GM19099 (cell line): Measurements from ENCODE around the gene ULK4.

ENCODE experiments used
- POLR2A ChIP-seq: IDR thresholded peaks from 3 replicates; pipeline ENCODE4 v1.6.1; 2011; ENCODE audit warnings: low read depth; ENCODE audit not compliant: insufficient read length; ENCODE audit errors: extremely low read depth

ULK4 gene

GRCh38 chr3:41224120-41224806, 737.6 kb downstream of the ULK4 start:
- TF ChIP-seq POLR2A, result no peak

- no peak for TF ChIP-seq POLR2A
Observed at GRCh38 chr3:41223691-41224090, 738.2 kb downstream of the ULK4 start.

GRCh38 chr3:41223078-41223477, 738.8 kb downstream of the ULK4 start:
- no peak for TF ChIP-seq POLR2A

- TF ChIP-seq POLR2A, result no peak
Observed at GRCh38 chr3:41222501-41222900, 739.4 kb downstream of the ULK4 start.

GRCh38 chr3:41222012-41222411, 739.9 kb downstream of the ULK4 start:
- no peak for TF ChIP-seq POLR2A

GRCh38 chr3:41220906-41221677, 740.8 kb downstream of the ULK4 start:
- TF ChIP-seq POLR2A, result no peak

- TF ChIP-seq POLR2A, result no peak
Observed at GRCh38 chr3:41219424-41219823, 742.5 kb downstream of the ULK4 start.

- TF ChIP-seq POLR2A, result no peak
Observed at GRCh38 chr3:41216993-41217392, 744.9 kb downstream of the ULK4 start.

- no peak for TF ChIP-seq POLR2A
Observed at GRCh38 chr3:41216422-41216821, 745.5 kb downstream of the ULK4 start.

- TF ChIP-seq POLR2A, result no peak
Observed at GRCh38 chr3:41213588-41213987, 748.3 kb downstream of the ULK4 start.

- TF ChIP-seq POLR2A, result no peak
Observed at GRCh38 chr3:41212088-41212487, 749.8 kb downstream of the ULK4 start.

- TF ChIP-seq POLR2A, result no peak
Observed at GRCh38 chr3:41210966-41211365, 750.9 kb downstream of the ULK4 start.

- no peak for TF ChIP-seq POLR2A
Observed at GRCh38 chr3:41209646-41210045, 752.3 kb downstream of the ULK4 start.

- TF ChIP-seq POLR2A, result no peak
Observed at GRCh38 chr3:41208507-41209220, 753.2 kb downstream of the ULK4 start.

- TF ChIP-seq POLR2A, result no peak
Observed at GRCh38 chr3:41207355-41207754, 754.5 kb downstream of the ULK4 start.

GRCh38 chr3:41205591-41205990, 756.3 kb downstream of the ULK4 start:
- TF ChIP-seq POLR2A, result no peak
